Epithelial cell of esophagus (primary cell): ENCODE data around the gene CYS1.

ENCODE experiments used
- DNase-seq: peaks from one replicate; pipeline ENCODE4 v3.0.0; 2010; ENCODE audit warnings: low read depth
- H3K4me3 ChIP-seq: 2 replicates; pipeline ENCODE4 v1.5.1; 2011; ENCODE audit warnings: mild to moderate bottlenecking, low read length, control low read depth
- CTCF ChIP-seq: IDR thresholded peaks from 2 replicates; pipeline ENCODE4 v1.5.1; 2011; ENCODE audit warnings: low read depth, mild to moderate bottlenecking, low read length, control low read depth, inconsistent platforms; ENCODE audit not compliant: insufficient read depth; ENCODE audit errors: missing control alignments

The CYS1 gene

GRCh38 chr2:10058251-10059015 is 21.8 kb downstream of the CYS1 start:
- DNase-seq = no peak
- no peak for TF ChIP-seq CTCF
- no peak overlapping the region for H3K4me3 ChIP-seq

- DNase-seq = peak; percentile 68
- no peak for TF ChIP-seq CTCF
- no peak overlapping the region for H3K4me3 ChIP-seq
These were observed 22.7 kb downstream of the CYS1 start for GRCh38 chr2:10057231-10058107.

- H3K4me3 ChIP-seq = no peak overlapping the region
- DNase-seq = no peak
- TF ChIP-seq CTCF = no peak
These were observed 23.8 kb downstream of the CYS1 start for GRCh38 chr2:10056439-10056838.

GRCh38 chr2:10054976-10055375 is 25.2 kb downstream of the CYS1 start:
- DNase-seq = no peak
- no peak for TF ChIP-seq CTCF
- no peak overlapping the region for H3K4me3 ChIP-seq

GRCh38 chr2:10054424-10054823 is 25.8 kb downstream of the CYS1 start:
- no peak for TF ChIP-seq CTCF
- H3K4me3 ChIP-seq = no peak overlapping the region
- DNase-seq = no peak

- no peak for DNase-seq
- TF ChIP-seq CTCF = no peak
- H3K4me3 ChIP-seq = no peak overlapping the region
These were observed 26.9 kb downstream of the CYS1 start for GRCh38 chr2:10053351-10053750.
